Naive B cell (primary cell): ENCODE results near the gene MBOAT1. TPM values are rescaled to one million over a fixed set of nuclear protein-coding genes. Genes with fewer than 3 reads are reported as not detected.
A peak's percentile ranks its signal among the peaks of the same experiment; 100 is the strongest.

Experiments used
- ATAC-seq, 2 donors: fragments of 150-1000 bp; cut with Tn5 transposase; 2 replicates each; pipeline ENCODE4 v1.10.0; 2021; ENCODE audit warnings: low read depth in 2 of 2, mild to moderate bottlenecking in 2 of 2, moderate library complexity in 2 of 2
- DNase-seq: peaks from one replicate; pipeline ENCODE4 v3.0.0; 2022
- H3K27ac Mint-ChIP-seq, 6 donors: one replicate each; pipeline ENCODE4 v1.8.0; 2020 to 2022; ENCODE audit warnings: mild to moderate bottlenecking in 6 of 6, mixed read lengths in 6 of 6, moderate library complexity in 5 of 6, inconsistent platforms in 2 of 6
- H3K27me3 Mint-ChIP-seq, 3 donors: one replicate each; pipeline ENCODE4 v1.8.0; 2021 to 2022; ENCODE audit warnings: mixed read lengths in 3 of 3, mild to moderate bottlenecking in 1 of 3
- H3K36me3 Mint-ChIP-seq, 2 donors: one replicate each; pipeline ENCODE4 v1.8.0; 2020 to 2022; ENCODE audit warnings: mixed read lengths in 2 of 2, inconsistent platforms in 1 of 2, mild to moderate bottlenecking in 1 of 2
- H3K4me1 Mint-ChIP-seq, 3 donors: one replicate each; pipeline ENCODE4 v1.8.0; 2020 to 2022; ENCODE audit warnings: mixed read lengths in 3 of 3, inconsistent platforms in 1 of 3, mild to moderate bottlenecking in 1 of 3, moderate library complexity in 1 of 3
- H3K4me3 Mint-ChIP-seq, 8 donors: one replicate each; pipeline ENCODE4 v1.8.0; 2020 to 2022; ENCODE audit warnings: mild to moderate bottlenecking in 8 of 8, mixed read lengths in 8 of 8, moderate library complexity in 8 of 8, inconsistent platforms in 2 of 8
- H3K9me3 Mint-ChIP-seq, 7 donors: one replicate each; pipeline ENCODE4 v1.8.0; 2020 to 2022; ENCODE audit warnings: mixed read lengths in 7 of 7, mild to moderate bottlenecking in 5 of 7, inconsistent platforms in 2 of 7, moderate library complexity in 1 of 7
- polyA plus RNA-seq, 6 donors: library from polyadenylated mRNA; unstranded; fragments of 300-500 nt; fragmentation: Illumina TruSeq; gene quantifications; one replicate each; pipeline ENCODE4 v1.2.3, GENCODE V29; 2021; ENCODE audit warnings: low read depth in 6 of 6

The MBOAT1 gene
- polyA plus RNA-seq, 6 donors from 2014 or later, result 0.14 to 1.4 (median 0.86) TPM

DNA sequence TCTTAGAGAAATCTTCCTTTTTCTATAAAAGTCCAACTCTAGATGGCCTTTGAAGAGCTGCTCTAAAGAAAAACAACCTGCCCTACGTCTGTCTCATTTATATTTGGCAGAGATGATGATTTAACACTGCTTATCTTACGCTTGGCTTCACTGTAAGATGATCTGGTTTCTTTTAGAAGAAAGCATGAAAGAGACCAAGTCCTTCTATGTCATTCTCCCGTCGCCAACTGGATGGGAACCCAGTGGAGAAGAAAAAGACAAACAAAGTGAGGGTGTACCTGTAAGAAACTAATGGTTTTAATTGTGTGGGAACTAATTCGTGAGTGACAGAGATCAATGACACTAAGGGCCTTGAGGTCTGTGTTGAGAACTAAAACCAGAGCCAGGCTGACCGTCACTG is 92.8 kb downstream of the MBOAT1 start:
- no peaks in the 10 kb centered on the region for H3K4me1 Mint-ChIP-seq
- no peak for DNase-seq
- no peak overlapping the region for H3K27ac Mint-ChIP-seq
- H3K9me3 Mint-ChIP-seq, result no peaks in the 10 kb centered on the region
- ATAC-seq, result no peak
- H3K4me3 Mint-ChIP-seq, result no peak overlapping the region
- H3K27me3 Mint-ChIP-seq, result no peaks in the 10 kb centered on the region
- no peaks in the 10 kb centered on the region for H3K36me3 Mint-ChIP-seq

DNA sequence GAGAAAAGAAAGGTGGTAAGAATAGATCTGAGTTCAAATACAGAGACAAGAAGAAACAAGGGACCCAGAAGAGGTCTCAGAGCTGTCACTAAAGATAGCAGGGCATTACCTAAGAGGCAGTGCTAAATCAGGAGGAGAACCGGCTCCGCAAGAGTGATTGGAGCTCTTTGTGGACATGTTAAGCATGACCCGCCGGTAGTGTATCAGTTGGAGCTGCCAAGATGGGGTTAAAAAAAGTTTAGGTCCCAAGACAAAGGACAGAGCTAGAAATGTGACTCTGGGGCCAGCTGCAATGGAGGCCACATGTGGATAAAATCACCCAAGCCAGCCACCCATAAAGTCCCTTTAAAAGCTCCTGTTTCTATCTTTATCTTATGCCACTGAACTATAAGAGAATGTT is 93.4 kb downstream of the MBOAT1 start:
- DNase-seq (no peak), ATAC-seq (no peak)
- Mint-ChIP-seq H3K4me1 (no peaks in the 10 kb centered on the region), H3K36me3 (no peaks in the 10 kb centered on the region), H3K27ac (no peak overlapping the region), H3K27me3 (no peaks in the 10 kb centered on the region), H3K4me3 (no peak overlapping the region), H3K9me3 (no peaks in the 10 kb centered on the region)

DNA sequence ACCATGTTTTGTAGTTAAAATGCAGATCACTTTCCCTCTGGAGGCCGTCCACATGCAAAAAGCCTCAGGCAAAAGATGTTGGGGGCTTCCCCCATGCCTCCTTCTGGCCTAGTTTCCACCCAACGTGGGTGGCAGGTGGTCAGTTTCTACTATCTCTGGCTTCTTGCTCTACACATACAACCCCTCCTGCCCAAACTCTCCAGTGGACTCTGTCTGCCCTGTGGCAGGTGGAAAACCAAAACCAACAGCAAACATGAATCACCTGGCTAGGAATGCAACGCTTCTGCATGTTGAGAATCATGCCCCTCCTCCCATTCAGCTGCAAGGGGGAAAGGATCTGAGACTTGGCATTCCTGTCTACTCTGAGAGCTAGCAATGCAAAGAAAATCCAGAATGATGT is 94.8 kb downstream of the MBOAT1 start:
- peak overlapping the region in 1 of 8 donors; percentile 69 for H3K4me3 Mint-ChIP-seq
- peak overlapping the region in 1 of 6 donors; percentile 26 for H3K27ac Mint-ChIP-seq
- no peak for ATAC-seq
- no peaks in the 10 kb centered on the region for H3K9me3 Mint-ChIP-seq
- no peaks in the 10 kb centered on the region for H3K36me3 Mint-ChIP-seq
- no peaks in the 10 kb centered on the region for H3K27me3 Mint-ChIP-seq
- DNase-seq, result no peak
- no peaks in the 10 kb centered on the region for H3K4me1 Mint-ChIP-seq

DNA sequence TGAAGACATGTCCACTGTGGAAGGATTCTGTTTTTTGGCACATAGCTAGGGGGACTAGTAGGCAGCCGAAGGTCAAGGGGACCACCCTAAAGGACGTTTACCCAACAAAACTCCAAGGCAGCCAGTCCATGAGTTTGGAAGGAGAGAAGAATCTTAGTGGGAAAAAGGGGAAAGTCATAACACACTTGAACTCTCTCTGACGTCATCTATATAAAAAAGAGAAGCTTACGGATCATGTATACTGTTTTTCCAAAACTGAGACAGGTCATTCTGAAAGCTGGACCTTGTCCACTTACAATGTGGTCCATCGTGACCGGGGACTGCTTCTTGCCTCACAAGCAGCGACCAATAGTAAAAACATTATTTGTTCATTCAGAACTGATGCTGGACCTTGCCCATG is 95.5 kb downstream of the MBOAT1 start:
- no peak overlapping the region for H3K4me3 Mint-ChIP-seq
- DNase-seq (no peak), ATAC-seq (no peak)
- no peaks in the 10 kb centered on the region for H3K9me3 Mint-ChIP-seq
- no peak overlapping the region for H3K27ac Mint-ChIP-seq
- H3K36me3 Mint-ChIP-seq, result no peaks in the 10 kb centered on the region
- H3K27me3 Mint-ChIP-seq, result no peaks in the 10 kb centered on the region
- no peaks in the 10 kb centered on the region for H3K4me1 Mint-ChIP-seq

DNA sequence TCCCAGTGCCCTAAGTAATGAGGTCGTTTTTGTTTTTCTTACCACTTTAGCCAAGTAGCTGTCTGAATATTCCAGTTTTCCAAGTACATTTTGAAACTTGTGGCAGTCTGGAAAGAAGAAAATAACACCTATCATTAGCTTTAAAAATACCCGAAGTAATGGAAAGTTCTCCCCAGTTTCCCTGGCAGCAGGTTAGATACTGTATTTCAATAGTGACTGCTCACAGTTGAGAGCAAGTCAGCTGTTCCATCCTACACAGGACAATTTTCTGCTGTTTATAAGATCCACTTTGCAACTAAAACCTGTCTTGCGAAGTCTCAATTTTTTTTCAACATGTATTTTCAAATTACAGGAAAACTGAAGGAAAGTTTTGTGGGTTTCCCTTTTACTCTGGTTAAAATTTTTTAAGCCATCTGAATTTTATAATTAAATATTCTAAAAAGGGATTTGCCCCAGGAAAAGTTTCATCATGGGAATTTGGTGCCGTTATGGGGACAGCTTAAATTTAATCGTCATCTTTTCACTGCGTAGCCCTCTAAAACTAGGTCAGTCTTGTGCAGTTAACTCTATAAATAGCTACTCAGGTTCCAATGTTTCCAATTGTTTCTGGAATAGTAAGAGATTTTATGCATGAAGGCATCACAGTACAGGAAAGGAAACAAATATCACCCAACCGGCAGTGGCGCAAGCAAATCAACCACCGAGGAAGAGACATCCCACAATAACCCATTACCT is 96.9 kb downstream of the MBOAT1 start:
- Mint-ChIP-seq H3K4me3 (no peak overlapping the region), H3K9me3 (no peaks in the 10 kb centered on the region), H3K27me3 (no peaks in the 10 kb centered on the region), H3K27ac (no peak overlapping the region), H3K4me1 (no peaks in the 10 kb centered on the region), H3K36me3 (no peaks in the 10 kb centered on the region)
- ATAC-seq (no peak), DNase-seq (no peak)

DNA sequence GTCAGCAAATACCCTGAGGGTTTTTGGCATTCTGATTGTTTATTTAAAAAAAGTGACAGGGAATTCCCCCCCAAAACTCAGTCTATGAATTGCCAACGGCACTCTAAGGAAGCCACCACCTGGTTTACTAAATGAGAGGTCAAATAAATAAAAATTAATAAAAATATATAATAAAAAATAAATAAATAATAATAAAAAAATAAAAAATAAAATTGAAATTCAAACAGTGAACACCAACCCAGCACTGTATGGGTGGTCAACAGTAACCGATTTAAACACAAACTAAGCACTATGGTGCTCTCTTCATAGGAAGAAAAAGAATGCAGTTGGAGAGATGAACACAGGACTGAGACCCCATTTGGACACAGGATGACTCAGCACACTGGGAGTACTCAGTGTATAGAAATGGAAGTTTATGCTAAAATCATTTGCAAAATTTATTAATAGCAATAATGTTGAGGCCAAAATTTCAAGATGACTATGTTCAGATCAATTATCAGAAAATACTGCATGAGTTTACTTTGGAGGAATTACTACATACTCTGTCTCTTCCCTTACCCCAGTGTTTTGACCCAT is 98.5 kb downstream of the MBOAT1 start:
- Mint-ChIP-seq H3K36me3 (no peaks in the 10 kb centered on the region), H3K27ac (no peak overlapping the region)

DNA sequence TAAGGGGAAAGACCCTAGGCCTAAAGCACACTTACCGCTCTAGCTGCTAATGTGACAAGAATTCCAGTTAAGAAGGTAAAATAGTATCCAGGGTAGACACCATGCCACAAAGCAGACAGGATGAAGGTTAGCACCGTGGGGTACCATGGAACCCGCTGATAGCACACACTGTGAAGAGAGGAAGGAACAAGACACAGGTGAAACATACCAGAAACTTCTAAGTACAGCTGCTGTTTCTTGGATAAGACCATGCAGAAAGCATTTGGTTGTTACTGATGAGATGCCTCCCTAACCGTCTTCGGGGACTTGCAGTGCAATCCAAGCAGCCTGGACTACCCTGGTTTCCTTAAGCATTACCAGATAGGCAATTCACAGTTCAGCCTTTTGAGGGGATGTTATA is 99.4 kb downstream of the MBOAT1 start:
- Mint-ChIP-seq H3K27ac (no peak overlapping the region), H3K36me3 (no peaks in the 10 kb centered on the region), H3K4me3 (no peak overlapping the region), H3K9me3 (no peaks in the 10 kb centered on the region), H3K4me1 (no peaks in the 10 kb centered on the region), H3K27me3 (no peaks in the 10 kb centered on the region)
- DNase-seq (no peak), ATAC-seq (no peak)

More for the DNA sequence above, 98.5 kb downstream of the MBOAT1 start:
- Mint-ChIP-seq H3K4me3 (no peak overlapping the region), H3K27me3 (no peaks in the 10 kb centered on the region), H3K4me1 (no peaks in the 10 kb centered on the region), H3K9me3 (no peaks in the 10 kb centered on the region)
- ATAC-seq (no peak), DNase-seq (no peak)

DNA sequence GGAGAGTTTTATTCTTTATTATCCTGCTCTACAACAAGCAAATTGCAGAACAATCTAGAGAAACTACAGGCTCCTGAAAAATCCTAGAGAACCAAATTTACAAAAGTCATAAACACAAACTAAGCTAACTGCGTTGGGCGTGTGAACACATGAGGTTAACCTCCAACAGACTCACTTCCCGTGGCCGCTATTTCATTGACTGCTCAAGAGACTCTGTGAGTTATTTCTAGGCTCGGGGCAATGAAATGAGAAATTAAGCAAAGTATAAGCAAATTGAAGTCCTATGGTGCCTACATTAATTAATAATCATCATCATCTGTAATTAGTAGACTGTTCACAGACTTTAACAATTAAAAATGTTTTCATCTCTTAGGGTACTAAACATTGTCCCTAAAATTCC is 100.0 kb downstream of the MBOAT1 start:
- Mint-ChIP-seq H3K27ac (no peak overlapping the region), H3K9me3 (no peaks in the 10 kb centered on the region), H3K4me1 (no peaks in the 10 kb centered on the region), H3K4me3 (no peak overlapping the region), H3K27me3 (no peaks in the 10 kb centered on the region), H3K36me3 (no peaks in the 10 kb centered on the region)
- no peak for ATAC-seq
- DNase-seq, result no peak

DNA sequence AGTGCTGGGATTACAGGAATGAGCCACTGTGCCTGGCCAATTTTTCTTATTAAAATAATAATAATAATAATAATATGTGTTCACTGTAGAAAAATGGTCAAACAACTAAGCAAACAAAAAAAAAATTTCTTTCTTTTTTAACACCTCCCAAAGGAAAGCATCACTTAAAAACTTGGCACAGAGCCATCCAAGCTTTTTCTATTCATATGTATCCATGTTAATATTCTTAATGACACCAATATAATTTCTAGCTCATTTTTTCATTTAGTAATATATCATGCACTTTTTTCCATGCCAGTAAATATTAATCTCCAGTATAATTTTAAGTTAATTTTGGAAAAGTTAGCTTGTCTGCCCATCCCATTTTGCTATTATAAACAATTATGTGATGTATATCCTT is 101.8 kb downstream of the MBOAT1 start:
- no peak overlapping the region for H3K4me3 Mint-ChIP-seq
- DNase-seq, result no peak
- H3K4me1 Mint-ChIP-seq, result no peaks in the 10 kb centered on the region
- ATAC-seq, result no peak
- no peaks in the 10 kb centered on the region for H3K27me3 Mint-ChIP-seq
- no peaks in the 10 kb centered on the region for H3K9me3 Mint-ChIP-seq
- H3K27ac Mint-ChIP-seq, result no peak overlapping the region
- no peaks in the 10 kb centered on the region for H3K36me3 Mint-ChIP-seq

DNA sequence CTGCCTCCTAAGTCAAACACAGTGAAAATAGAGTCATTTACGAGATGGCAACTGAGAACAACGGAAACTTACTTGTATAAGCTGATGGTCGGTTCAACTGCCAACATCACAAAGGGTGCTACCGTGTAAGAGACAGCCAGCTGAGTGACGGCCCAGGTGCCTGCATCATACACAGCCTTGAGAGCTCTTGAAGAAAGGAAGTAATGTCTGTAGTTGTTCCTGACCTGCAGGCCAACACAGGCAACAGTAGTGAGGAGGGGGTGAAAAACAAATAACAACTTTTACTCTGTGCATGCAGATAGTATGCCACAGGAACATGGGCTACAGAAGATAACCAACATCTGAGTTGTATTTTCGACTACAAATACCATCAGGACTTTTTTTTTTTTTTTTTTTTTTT is 102.7 kb downstream of the MBOAT1 start:
- H3K4me1 Mint-ChIP-seq, result no peaks in the 10 kb centered on the region
- no peak for DNase-seq
- H3K9me3 Mint-ChIP-seq, result no peaks in the 10 kb centered on the region
- ATAC-seq, result no peak
- H3K4me3 Mint-ChIP-seq, result no peak overlapping the region
- H3K36me3 Mint-ChIP-seq, result no peaks in the 10 kb centered on the region
- H3K27ac Mint-ChIP-seq, result no peak overlapping the region
- H3K27me3 Mint-ChIP-seq, result no peaks in the 10 kb centered on the region

DNA sequence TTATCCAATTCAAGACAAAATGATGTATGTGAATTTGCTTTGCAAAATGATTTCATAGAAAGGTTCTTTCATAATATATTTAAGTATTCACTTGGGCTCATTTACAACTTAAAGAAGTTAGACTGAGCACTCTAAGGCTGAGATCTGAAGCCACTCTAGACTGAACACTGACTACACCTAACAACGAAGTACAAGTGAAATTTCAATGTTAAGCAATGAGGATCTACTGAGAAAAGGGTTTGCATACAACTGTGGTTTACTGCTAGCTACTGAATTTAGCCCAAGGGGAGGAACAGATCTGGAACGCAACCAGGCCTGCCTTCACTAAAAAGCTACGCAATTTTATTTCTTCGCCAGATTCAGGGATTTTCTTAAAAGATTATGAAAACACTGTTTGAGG is 106.4 kb downstream of the MBOAT1 start:
- H3K27me3 Mint-ChIP-seq, result no peaks in the 10 kb centered on the region
- no peak overlapping the region for H3K4me3 Mint-ChIP-seq
- no peak overlapping the region for H3K27ac Mint-ChIP-seq
- no peaks in the 10 kb centered on the region for H3K4me1 Mint-ChIP-seq
- H3K36me3 Mint-ChIP-seq, result peaks cover 0 to 5% of the 10 kb centered on the region in 2 donors
- no peak for DNase-seq
- ATAC-seq, result no peak
- no peaks in the 10 kb centered on the region for H3K9me3 Mint-ChIP-seq

DNA sequence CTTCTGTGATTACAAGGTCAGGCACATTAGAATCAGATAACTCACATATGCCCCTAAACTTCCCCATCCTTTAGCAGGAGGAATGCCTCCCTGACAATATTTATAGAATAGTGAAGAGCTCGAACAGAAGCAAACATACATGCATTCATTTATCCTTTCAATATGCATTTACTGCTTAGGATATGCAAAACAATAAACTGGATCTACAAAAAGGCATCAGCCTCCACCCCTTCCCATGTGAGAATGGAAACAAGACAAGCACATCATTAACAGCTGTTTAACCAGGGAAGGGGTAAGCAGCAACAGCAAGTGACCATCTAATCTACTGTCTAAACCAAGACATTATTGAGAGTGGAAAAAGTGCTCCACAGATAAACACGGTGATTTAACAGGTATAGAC is 107.6 kb downstream of the MBOAT1 start:
- Mint-ChIP-seq H3K27me3 (no peaks in the 10 kb centered on the region), H3K27ac (no peak overlapping the region), H3K9me3 (no peaks in the 10 kb centered on the region), H3K36me3 (peaks cover 0 to 5% of the 10 kb centered on the region in 2 donors), H3K4me3 (no peak overlapping the region), H3K4me1 (no peaks in the 10 kb centered on the region)
- DNase-seq, result no peak
- ATAC-seq, result no peak

DNA sequence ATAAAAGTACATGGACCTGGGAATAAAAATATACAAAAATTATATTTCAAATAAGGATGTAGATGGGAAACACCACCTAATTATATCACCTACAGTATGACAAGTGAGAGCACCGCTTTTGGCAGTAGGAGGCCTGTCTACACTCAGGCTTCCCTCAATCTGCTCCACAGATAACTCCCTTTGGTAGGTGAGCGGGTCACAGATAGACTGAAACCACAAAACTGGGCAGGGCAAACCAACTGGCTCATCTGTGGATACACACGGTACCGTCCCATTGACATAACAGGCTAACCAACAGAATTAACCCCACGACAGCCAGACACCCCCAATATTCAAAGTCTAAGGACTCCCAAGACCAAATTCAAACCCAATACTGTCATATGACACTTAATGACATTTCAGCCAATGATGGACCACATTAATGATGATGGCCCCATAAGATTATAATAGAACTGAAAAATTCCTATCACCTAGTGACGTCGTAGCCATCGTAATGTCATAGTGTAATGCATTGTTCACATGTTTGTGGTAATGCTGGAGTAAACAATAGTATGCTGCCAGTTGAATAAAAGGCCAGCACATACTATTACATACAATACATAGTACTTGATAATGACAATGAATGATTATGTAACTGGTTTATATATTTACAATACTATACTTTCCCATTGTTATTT is 109.7 kb downstream of the MBOAT1 start:
- no peaks in the 10 kb centered on the region for H3K4me1 Mint-ChIP-seq
- H3K4me3 Mint-ChIP-seq, result no peak overlapping the region
- H3K36me3 Mint-ChIP-seq, result peaks cover 0 to 5% of the 10 kb centered on the region in 2 donors
- DNase-seq (no peak), ATAC-seq (no peak)
- H3K9me3 Mint-ChIP-seq, result no peaks in the 10 kb centered on the region
- H3K27me3 Mint-ChIP-seq, result no peaks in the 10 kb centered on the region
- H3K27ac Mint-ChIP-seq, result no peak overlapping the region

DNA sequence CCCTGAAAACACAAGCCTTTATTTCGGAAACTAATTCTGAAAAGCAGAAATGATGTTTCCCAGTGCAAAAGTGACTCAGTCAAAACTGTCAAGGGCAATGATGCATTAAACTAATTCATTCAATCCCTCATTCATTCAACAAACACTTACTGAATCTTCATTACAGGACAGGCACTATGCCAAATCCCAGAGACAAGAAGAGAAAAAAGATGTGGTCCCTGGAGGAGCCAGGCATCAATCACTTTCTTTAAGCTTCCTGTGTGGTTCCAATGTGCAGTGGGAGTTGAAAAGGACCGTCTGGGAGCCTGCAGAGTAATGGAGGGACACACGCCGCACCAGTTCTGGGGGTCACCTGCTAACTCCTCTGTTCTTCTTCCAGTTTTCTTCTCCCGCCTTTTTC is 113.1 kb downstream of the MBOAT1 start:
- peak overlapping the region in 1 of 6 donors; percentile 2 for H3K27ac Mint-ChIP-seq
- no peak overlapping the region for H3K4me3 Mint-ChIP-seq
- H3K4me1 Mint-ChIP-seq, result no peaks in the 10 kb centered on the region
- peaks cover 0 to 5% of the 10 kb centered on the region in 2 donors for H3K36me3 Mint-ChIP-seq
- ATAC-seq, result no peak
- no peaks in the 10 kb centered on the region for H3K27me3 Mint-ChIP-seq
- DNase-seq, result no peak
- H3K9me3 Mint-ChIP-seq, result no peaks in the 10 kb centered on the region
